ENCODE measurements around the gene SRPK2.

- TF ChIP-seq EZH2 (IDR thresholded peaks at IDR 0.05; ENCODE audit: borderline replicate concordance, low read depth, low read length, poor library complexity, severe bottlenecking) (no peak), CTCF (conservative IDR thresholded peaks at IDR 0.05; ENCODE audit: low read depth, low read length) (no peak)
Measured at GRCh38 chr7:105195891-105196290, 192.8 kb downstream of the SRPK2 start.
